OCI-M2 (cell line): ENCODE measurements around the gene PGS1.
"Not testable (repeated sequence)": the region's sequence is repeated elsewhere in the genome, so short reads cannot be mapped to it uniquely, and the experiment has no call there.

ENCODE experiments used
- DNase-seq: peaks from one replicate; lab custom pipeline; 2025; ENCODE audit not compliant: unreplicated experiment; lab: John Stamatoyannopoulos, UW

PGS1 gene

GRCh38 chr17:78378225-78379130 lies at the start of gene PGS1:
Gene PGS1 (plus strand): TSS chr17:78378649. CDS start chr17:78378666, 17 bp downstream.
- DNase-seq = no peak

DNA sequence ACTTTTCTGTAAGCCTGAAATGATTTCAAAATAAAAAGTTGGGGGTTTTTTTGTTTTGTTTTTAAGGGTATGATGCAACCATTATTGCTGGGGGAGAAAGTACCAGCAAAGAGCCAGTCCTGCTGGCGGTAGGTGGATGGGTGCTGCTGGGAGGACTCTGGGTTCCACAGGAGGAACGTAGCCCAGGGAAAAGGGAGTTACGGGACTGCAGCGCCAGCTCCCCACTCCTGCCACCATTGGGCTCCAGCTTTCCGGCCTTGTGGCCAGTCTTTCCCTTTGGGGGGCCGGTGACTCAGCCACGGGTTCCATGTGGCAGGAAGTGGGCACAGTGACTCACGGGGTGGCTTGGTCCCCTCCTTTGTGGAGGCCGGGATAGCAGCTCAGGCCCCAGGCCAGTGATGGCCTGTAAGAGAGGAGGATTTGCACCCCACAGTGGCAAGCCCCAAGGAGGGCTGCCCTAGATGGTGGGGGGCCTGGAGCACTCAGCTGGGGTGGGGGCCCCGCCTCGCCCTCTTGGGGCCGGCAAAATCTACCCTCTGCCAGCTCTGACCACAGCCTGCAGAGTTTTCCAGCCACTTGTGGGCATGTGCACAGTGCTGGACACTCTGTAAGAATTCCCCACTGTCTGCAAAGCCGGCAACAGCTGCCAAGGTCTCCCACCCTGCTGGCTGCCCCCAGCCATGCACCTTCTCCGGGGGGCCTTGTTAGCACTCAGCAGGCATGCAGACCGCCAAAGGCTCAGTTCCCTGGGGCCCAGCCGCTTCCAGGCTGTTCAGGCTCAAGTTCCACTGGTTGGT lies 49.0 kb upstream of the PGS1 start:
- DNase-seq = no peak

DNA sequence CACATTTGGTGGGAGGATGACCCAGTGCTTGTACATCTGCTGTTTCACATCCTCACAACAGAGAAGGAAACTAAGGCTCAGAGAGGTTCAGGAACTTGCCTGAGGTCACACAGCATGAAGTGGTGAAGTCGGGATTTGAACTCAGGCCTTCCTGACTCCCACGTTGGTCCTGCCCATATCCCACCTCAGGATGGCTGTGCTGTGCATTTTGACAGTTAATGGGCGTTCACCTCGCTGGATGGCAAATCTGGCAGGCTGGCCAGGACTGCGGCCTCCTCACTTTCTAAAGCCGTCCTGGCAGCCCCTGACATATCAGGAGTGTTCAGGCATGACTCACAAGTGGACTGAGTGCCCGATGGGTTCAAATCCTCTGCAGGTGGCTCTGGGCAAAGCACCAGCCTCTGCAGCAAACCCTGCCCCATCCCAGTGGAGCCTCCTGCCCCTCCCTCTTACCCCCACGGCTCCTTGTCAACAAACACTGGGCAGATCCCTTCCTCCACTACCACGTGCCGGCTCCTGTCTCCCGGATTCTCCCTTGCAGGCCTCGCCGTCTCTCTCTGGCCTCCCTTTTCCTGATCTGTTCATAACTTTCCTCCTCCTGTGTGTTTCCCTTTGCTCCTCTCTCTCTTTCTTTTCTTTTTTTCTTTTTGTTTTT lies 47.8 kb upstream of the PGS1 start:
- no peak for DNase-seq

- DNase-seq = not testable (repeated sequence)
These were observed 47.1 kb upstream of the PGS1 start for GRCh38 chr17:78331355-78331754.

DNA sequence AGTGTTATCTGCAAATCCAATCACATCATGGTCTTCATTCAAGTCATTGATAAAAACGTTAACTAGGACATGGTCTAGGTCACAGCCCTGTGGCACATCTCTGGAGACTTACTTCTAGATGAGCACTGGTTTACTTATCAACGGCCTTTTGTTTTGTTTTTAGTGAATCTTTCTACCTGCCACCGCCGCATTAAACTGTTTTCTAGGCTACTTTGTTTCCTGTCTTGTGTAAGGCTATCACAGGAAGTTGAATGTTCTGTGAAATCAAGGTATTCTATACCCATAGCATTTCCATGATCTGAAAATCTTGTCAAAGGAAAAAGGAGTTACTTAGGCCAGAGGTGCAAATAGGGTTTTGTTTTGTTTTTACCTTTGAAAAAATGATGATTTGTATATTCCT lies 45.5 kb upstream of the PGS1 start:
- no peak for DNase-seq

DNA sequence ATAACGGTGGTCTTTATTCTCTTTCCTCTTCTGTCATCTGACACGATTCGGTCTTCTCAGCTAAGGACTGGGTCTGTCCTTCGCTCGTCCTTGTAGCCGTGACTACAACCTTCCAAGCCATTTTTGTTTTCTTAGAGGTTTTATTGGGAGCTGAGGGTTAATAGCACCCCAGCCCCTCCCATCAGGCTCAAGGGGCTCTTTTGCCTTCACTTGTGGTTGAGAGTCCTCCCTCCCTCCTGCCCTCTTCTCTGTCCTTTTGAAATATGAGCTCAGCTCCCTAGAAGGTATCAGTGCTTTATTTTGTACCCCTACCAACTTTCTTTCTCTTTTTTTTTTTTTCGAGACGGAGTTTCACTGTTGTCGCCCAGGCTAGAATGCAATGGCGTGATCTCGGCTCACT lies 43.2 kb upstream of the PGS1 start:
- no peak for DNase-seq

GRCh38 chr17:78337244-78338109 lies 41.0 kb upstream of the PGS1 start:
- DNase-seq = no peak

DNA sequence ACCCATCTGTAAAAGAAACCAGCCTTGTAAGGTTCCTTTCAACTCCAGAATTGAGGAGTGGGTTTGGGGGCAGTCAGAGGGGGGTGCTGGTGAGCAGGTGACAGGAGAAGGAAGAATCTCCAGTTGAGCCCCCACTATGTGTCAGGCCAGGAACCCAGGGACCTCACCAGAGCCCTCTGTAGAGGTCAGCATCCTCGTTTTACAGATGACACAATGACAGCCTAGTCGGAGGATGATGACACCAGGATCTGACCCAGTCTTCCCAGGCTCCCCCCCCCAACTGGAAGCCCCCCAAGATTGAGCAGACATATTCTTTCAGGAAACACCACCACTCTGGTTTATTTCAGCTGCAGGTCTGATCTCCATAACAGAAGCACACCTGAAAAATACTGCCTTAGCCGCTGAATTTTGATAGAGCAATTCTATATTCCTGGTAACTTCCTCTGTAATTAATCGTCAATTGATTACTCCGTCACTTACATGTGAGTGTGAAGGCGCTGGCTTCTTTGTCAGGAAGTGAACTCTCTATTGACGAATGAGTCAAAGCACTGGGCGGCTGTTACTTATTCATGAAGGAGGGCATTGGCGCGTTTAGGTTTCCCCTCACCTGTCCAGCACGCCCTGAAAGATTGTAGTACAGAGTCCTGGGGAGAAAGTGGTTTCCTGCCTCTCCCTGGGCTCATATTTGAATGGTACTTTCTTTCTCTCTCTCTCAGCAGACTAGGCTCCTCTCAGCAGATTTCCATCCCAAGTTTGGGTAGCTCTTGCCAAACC lies 39.8 kb upstream of the PGS1 start:
- DNase-seq = no peak

DNA sequence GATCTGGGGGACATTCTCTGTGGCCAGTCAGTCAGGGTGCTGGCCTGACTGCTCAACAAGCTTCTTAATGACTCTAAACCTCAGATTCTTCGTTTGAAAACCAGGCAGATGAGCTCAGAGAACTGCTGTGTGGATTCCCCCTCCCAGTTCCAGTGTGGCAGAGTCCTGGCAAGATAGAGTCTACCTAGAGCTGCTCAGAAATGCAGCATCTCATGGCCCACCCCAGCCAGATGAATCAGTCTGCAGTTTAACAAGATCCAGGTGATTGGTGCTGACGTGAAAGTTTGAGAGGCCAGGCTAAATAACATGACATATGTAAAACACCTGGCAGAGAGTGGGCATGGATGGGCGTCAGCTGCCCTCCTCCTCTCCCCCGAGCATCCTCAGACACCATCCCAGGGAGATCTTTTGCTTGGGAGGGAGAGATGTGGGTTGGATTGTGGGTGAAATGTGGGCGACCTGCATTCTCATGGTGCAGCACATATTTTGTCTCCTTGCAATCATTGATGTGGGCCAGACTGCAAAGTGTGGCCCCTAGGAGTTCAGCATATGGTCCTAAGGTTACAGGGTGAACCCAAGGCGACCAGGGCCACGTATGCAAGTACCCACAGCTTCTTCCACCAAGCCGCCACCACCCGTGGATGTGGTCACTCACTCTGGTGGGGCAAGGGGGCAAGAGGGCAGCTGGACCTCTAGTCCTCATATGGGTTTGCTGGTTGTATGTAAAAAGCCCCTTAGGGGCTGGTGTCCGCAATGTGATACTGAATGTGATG lies 38.1 kb upstream of the PGS1 start:
- DNase-seq = no peak

DNA sequence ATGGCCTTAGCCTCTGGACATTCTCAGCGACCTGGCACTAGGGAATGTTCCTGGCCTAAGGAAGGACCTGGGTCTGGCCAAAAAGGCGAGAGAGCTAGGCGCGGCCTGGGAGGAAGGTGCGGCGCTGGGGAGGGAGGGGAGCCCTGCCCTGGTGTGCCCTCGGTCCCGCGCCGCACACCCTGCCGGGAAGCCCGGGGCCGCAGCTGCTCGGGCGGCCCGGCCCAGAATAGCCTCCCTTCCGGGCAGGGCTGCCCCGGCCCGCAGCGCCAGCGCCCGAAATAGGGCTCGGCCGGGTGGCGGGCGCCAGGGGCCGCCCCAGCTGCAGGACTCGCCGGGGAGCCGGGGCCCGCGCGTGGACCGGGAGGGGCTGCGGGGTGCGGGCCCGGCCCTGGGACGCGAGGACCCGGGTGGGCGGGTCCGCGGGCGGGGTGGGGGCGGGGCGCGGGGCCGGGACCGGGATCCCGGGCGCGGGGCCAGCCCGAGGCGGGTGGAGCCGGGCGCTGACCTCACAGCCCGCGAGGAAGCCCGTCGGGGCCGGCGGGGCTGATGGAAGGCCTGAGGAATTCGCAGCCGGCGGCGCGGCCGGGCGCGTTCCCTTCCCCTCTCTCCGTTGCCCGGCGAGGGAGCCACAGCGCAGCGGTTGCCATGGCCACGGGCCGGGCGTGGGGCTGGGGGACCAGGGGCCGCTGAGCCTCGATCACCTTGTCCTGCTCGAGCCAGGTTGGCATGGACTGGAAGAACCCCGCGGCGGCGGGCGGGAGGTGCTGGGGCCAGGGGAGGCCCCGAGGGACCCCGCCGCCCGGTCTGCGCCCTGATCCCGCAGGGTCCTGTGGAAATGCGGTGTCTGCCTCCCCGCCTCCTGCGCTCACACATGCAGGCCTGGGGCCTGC lies 36.6 kb upstream of the PGS1 start:
- DNase-seq = no peak

DNA sequence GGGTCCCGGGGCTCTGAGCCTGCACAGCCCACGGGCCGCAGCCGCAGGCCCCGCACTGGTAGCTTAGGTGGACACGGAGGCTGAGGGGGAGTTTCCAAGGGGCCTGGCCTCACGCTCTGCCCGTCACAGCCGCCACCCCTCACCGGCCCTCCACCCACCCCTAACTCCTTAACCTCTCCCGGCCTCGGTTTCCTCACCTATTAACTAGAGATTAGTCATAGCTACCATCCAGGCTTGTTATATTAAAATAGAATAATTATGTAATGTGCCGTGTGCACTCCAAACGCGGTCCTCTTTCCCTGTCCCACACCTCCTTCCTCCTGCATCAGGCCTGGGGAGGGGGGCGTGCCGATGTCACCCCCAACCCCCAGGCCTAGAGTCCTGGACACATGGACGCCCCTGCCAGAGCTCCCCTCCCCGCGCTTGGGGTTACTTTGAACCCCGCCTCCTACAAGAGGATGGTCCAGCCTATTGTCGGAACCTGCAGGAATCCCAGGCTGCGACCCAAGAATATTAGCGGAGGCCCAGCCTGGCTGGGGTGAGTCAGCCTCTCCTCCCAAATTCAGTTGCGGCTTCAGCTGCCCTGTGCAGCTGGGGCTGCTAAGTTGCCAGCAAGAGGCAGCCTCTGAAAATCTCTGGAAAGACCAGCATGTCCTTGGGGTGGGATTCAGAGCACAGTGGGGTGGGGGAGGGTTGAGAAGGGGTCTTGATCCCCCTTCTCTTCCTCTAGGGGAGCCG lies 35.8 kb upstream of the PGS1 start:
- no peak for DNase-seq

DNA sequence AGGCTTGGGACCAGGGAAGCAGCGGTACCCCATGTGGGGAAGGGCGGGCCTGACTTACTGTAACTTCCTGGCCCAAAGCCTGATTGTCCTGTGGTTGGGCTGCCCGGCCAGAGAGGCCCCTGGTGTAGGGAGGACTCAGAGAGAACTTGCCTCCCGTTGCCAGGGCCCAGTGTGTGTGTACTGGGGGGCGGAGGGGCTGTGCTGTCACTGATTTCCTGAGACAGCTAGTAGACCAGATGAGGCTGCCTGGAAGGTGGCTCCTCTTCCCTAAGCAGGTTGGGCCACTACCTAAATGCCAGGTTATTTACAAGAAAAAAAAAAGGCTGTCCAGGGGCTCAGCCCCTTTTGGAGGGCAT lies 35.3 kb upstream of the PGS1 start:
- no peak for DNase-seq

- DNase-seq = no peak
These were observed 34.8 kb upstream of the PGS1 start for GRCh38 chr17:78343543-78344201.

DNA sequence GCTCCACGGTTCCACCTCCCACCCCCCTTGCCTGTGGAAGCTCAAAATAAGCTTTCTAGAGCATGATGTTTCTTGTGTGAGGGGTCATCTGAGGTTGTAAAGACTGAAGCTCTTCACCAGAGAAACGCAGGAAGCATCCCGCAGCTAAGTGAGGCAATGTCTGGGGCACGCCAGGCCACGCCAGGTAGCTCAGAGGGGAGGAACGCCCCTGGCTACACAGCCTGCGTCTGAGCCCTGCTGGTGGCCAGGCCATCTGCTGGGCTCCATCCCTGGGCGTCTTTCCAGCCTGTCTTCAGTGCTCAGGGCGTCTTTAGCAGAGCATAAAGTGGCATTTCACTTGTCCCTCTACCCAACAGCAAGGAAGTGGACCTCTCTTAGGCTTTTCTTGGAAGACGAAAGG lies 33.8 kb upstream of the PGS1 start:
- DNase-seq = no peak

- no peak for DNase-seq
These were observed 33.3 kb upstream of the PGS1 start for GRCh38 chr17:78345172-78345571.

- DNase-seq = no peak
These were observed 32.5 kb upstream of the PGS1 start for GRCh38 chr17:78345791-78346494.
